C4-2B (cell line): ENCODE measurements around the gene ADAMTS14.

Source experiments
- ZFX ChIP-seq: fragments of 450-650 bp; IDR thresholded peaks from 2 replicates; pipeline ENCODE4 v1.6.1; 2017
- TF ChIP-seq, protein P1 (sequence below): fragments of 450-650 bp; conservative IDR thresholded peaks from 2 replicates; pipeline ENCODE4 v1.5.1; 2017; ENCODE audit warnings: mild to moderate bottlenecking

DNA sequence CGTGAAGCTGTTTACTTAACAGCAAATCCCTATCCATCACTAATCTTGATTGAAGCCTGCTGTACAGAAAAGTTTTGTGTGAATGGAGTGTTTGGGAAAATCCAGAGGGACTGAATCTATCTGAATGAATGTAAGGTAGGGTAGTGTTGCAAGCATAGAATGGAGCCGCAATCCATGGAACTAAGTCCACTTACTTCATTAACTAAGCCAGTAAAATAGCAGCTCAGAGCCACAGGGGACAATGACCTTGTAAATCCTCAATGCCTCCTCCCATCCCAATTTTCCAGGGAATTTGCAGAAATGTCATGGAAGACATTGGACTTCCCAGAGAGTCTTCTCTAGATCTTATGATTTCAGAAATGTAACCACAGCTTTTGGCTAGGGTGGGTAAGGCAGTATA lies 97.7 kb downstream of the ADAMTS14 start:
- TF ChIP-seq, protein P1, sequence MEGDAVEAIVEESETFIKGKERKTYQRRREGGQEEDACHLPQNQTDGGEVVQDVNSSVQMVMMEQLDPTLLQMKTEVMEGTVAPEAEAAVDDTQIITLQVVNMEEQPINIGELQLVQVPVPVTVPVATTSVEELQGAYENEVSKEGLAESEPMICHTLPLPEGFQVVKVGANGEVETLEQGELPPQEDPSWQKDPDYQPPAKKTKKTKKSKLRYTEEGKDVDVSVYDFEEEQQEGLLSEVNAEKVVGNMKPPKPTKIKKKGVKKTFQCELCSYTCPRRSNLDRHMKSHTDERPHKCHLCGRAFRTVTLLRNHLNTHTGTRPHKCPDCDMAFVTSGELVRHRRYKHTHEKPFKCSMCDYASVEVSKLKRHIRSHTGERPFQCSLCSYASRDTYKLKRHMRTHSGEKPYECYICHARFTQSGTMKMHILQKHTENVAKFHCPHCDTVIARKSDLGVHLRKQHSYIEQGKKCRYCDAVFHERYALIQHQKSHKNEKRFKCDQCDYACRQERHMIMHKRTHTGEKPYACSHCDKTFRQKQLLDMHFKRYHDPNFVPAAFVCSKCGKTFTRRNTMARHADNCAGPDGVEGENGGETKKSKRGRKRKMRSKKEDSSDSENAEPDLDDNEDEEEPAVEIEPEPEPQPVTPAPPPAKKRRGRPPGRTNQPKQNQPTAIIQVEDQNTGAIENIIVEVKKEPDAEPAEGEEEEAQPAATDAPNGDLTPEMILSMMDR, result no peak
- no peak for TF ChIP-seq ZFX
